Activated CD4-positive, alpha-beta T cell treated with anti-CD3 and anti-CD28 coated beads, Interleukin-2, amount 10 ng/mL, durations not matched to agents 24 days and 14 days (primary cell): ENCODE measurements around the gene CABP2. TPM values are rescaled to one million over a fixed set of nuclear protein-coding genes. Genes with fewer than 3 reads are reported as not detected.
"Not testable (repeated sequence)": the region's sequence is repeated elsewhere in the genome, so short reads cannot be mapped to it uniquely, and the experiment has no call there.

Source experiments
- DNase-seq: peaks from one replicate; pipeline ENCODE4 v3.0.0; 2022
- H3K27ac Mint-ChIP-seq: one replicate; pipeline ENCODE4 v1.8.0; 2022; ENCODE audit warnings: mild to moderate bottlenecking, mixed read lengths
- H3K27me3 Mint-ChIP-seq: one replicate; pipeline ENCODE4 v1.8.0; 2022; ENCODE audit warnings: mixed read lengths
- H3K36me3 Mint-ChIP-seq: one replicate; pipeline ENCODE4 v1.8.0; 2022; ENCODE audit warnings: low read depth, mild to moderate bottlenecking, mixed read lengths
- H3K4me1 Mint-ChIP-seq: one replicate; pipeline ENCODE4 v1.8.0; 2021; ENCODE audit warnings: mixed read lengths
- H3K4me3 Mint-ChIP-seq: one replicate; pipeline ENCODE4 v1.8.0; 2022; ENCODE audit warnings: mild to moderate bottlenecking, moderate library complexity, mixed read lengths
- H3K9me3 Mint-ChIP-seq: one replicate; pipeline ENCODE4 v1.8.0; 2021; ENCODE audit warnings: mixed read lengths
- intact Hi-C: fragments of 100-400 bp; cut with micrococcal nuclease; formaldehyde crosslinking; loops from one replicate; pipeline ENCODE4 v1.15.1; 2023
- total RNA-seq: library from RNA; stranded (reverse); gene quantifications from 2 replicates; pipeline ENCODE4 v1.2.3, GENCODE V29; 2022

CABP2 gene
- total RNA-seq, 1 donor from 2014 or later, result not detected

DNA sequence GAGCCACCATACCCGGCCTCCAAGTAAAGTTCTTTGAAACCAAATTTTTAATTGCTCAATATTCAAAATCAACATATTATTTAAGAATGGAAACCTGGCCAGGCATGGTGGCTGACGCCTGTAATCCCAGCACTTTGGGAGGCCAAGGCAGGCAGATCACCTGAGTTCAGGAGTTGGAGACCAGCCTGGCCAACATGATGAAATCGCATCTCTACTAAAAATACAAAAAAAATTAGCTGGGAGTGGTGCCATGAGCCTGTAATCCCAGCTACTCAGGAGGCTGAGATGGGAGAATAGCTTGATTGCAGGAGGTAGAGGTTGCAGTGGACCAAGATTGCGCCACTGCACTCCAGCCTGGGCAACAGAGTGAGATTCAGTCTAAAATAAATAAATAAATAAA, 24.9 kb upstream of the CABP2 start:
- H3K9me3 Mint-ChIP-seq, intact Hi-C loops, H3K4me1 Mint-ChIP-seq, H3K27ac Mint-ChIP-seq, DNase-seq, H3K4me3 Mint-ChIP-seq, H3K36me3 Mint-ChIP-seq: not testable (repeated sequence)
- H3K27me3 Mint-ChIP-seq, result peaks cover 18% of the 10 kb centered on the region

GRCh38 chr11:67545280-67545679, 22.0 kb upstream of the CABP2 start:
- intact Hi-C loops, result no loop called here

GRCh38 chr11:67544616-67545242, 21.5 kb upstream of the CABP2 start:
- intact Hi-C loops, result no loop called here
- DNase-seq, result no peak
- H3K27ac Mint-ChIP-seq, result no peak overlapping the region
- no peak overlapping the region for H3K4me3 Mint-ChIP-seq
- H3K4me1 Mint-ChIP-seq, result no peaks in the 10 kb centered on the region
- no peaks in the 10 kb centered on the region for H3K27me3 Mint-ChIP-seq
- H3K36me3 Mint-ChIP-seq, result no peaks in the 10 kb centered on the region
- no peaks in the 10 kb centered on the region for H3K9me3 Mint-ChIP-seq

More at GRCh38 chr11:67545280-67545679, 22.0 kb upstream of the CABP2 start:
- no peak for DNase-seq
- Mint-ChIP-seq H3K4me1 (no peaks in the 10 kb centered on the region), H3K27ac (no peak overlapping the region), H3K36me3 (no peaks in the 10 kb centered on the region), H3K9me3 (no peaks in the 10 kb centered on the region), H3K27me3 (peaks cover 2% of the 10 kb centered on the region), H3K4me3 (no peak overlapping the region)

DNA sequence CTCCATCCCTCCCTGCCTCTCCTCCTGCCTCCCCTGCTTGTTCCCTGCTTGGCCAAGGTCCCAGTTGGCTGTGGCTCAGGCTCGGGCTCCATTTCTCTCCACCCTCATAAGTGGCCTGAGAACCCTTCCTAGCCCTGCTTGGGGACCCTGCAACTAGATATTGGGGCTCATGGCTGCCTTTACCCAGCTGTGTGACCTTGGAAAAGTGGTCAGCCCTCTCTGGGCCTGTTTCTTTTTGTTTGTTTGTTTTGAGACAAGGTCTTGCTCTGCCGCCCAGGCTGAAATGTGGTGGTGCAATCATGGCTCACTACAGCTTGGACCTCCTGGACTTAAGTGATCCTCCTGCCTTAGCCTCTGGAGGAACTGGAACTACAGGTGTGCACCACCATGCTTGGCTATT, 20.3 kb upstream of the CABP2 start:
- Mint-ChIP-seq H3K36me3 (no peaks in the 10 kb centered on the region), H3K27me3 (no peaks in the 10 kb centered on the region), H3K27ac (no peak overlapping the region), H3K4me1 (no peaks in the 10 kb centered on the region), H3K4me3 (no peak overlapping the region), H3K9me3 (no peaks in the 10 kb centered on the region)
- intact Hi-C loops, result no loop called here
- no peak for DNase-seq

- intact Hi-C loops, result no loop called here
- DNase-seq, result no peak
- no peak overlapping the region for H3K27ac Mint-ChIP-seq
- no peaks in the 10 kb centered on the region for H3K27me3 Mint-ChIP-seq
- no peaks in the 10 kb centered on the region for H3K36me3 Mint-ChIP-seq
- no peak overlapping the region for H3K4me3 Mint-ChIP-seq
- no peaks in the 10 kb centered on the region for H3K4me1 Mint-ChIP-seq
- H3K9me3 Mint-ChIP-seq, result no peaks in the 10 kb centered on the region
Observed at GRCh38 chr11:67542971-67543370, 19.7 kb upstream of the CABP2 start.

DNA sequence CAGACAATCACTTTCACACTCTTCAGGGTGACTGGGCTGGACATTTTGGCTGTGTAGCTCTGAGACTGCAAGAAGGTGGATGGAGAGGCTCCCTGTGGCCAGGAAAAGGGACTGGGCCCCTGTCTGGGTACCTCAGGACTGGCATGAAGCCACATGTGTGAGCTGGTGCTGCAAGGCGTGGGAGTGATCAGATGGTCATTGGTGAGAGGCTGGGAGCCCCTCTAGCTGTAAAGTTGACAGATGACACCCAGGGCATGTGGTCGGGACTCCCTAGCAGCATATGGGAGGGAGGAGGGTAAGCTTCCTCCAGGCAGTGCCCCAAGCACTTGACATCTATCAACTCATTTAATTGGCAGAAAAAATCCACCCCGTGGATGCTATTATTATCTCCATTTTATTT, 18.9 kb upstream of the CABP2 start:
- H3K4me3 Mint-ChIP-seq, result no peak overlapping the region
- H3K27me3 Mint-ChIP-seq, result no peaks in the 10 kb centered on the region
- no peaks in the 10 kb centered on the region for H3K4me1 Mint-ChIP-seq
- intact Hi-C loops, result no loop called here
- H3K27ac Mint-ChIP-seq, result no peak overlapping the region
- DNase-seq, result no peak
- H3K9me3 Mint-ChIP-seq, result no peaks in the 10 kb centered on the region
- no peaks in the 10 kb centered on the region for H3K36me3 Mint-ChIP-seq

- DNase-seq, result no peak
- H3K36me3 Mint-ChIP-seq, result no peaks in the 10 kb centered on the region
- no peaks in the 10 kb centered on the region for H3K9me3 Mint-ChIP-seq
- no peak overlapping the region for H3K27ac Mint-ChIP-seq
- intact Hi-C loops, result no loop called here
- H3K4me1 Mint-ChIP-seq, result no peaks in the 10 kb centered on the region
- no peaks in the 10 kb centered on the region for H3K27me3 Mint-ChIP-seq
- no peak overlapping the region for H3K4me3 Mint-ChIP-seq
Observed at GRCh38 chr11:67541198-67541597, 18.0 kb upstream of the CABP2 start.

DNA sequence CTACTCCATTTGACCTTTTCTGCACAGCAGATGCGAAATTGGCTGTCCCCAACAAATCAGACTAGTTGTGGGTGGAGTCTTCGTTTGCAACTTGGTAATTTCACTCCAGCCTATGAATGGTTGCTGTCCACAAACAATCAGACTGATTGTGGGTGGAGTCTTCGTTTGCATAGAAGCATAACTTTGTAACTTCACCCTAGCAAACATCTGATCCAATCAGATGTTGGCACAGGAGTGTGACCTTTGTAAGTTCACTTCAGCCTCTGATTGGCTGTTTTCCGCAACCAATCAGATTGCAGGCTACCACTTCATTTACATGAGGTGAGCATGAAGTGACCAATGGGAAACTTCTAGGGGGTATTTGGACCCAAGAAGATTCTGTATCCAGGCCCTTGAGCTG, 16.3 kb upstream of the CABP2 start:
- H3K4me3 Mint-ChIP-seq, result no peak overlapping the region
- no peaks in the 10 kb centered on the region for H3K36me3 Mint-ChIP-seq
- no peak for DNase-seq
- intact Hi-C loops, result no loop called here
- no peaks in the 10 kb centered on the region for H3K4me1 Mint-ChIP-seq
- H3K9me3 Mint-ChIP-seq, result no peaks in the 10 kb centered on the region
- H3K27me3 Mint-ChIP-seq, result no peaks in the 10 kb centered on the region
- H3K27ac Mint-ChIP-seq, result no peak overlapping the region

DNA sequence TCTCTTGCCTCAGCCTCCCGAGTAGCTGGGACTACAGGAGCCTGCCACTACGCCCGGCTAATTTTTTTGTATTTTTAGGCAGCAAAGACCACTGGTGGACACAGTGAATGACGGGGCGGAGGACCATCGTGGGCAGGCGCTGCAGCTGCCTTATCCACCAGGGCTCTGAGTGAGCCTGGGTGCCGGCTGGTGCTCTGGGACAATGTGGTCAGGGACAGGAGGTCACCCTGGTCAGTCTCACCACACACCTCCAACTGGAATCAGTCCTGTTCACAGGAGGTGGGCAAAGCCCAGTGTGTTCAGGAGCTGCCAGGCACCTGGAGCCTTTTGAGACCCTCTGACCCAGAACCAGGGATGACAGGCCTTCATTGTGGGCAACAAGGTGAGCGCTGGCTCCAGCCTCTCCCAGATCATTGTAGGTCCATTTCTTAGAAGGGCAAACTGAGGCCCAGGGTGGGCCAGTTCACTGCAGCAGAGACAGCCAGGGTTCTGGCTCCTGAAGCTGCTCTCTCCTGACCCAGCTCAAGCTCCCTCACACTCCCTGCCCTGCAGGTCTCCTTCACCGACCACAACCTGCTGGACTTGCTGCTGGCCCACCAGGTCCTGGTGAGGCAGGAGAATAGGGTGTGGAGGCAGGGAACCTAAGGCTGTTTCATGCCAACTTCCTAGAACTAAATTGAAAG, 15.7 kb upstream of the CABP2 start:
- no peak for DNase-seq
- Mint-ChIP-seq H3K4me1 (no peaks in the 10 kb centered on the region), H3K4me3 (no peak overlapping the region), H3K27ac (no peak overlapping the region), H3K9me3 (peaks cover 2% of the 10 kb centered on the region), H3K36me3 (no peaks in the 10 kb centered on the region), H3K27me3 (no peaks in the 10 kb centered on the region)
- intact Hi-C loops, result no loop called here

- DNase-seq, result no peak
- no peaks in the 10 kb centered on the region for H3K4me1 Mint-ChIP-seq
- H3K27ac Mint-ChIP-seq, result no peak overlapping the region
- no peak overlapping the region for H3K4me3 Mint-ChIP-seq
- peaks cover 5% of the 10 kb centered on the region for H3K9me3 Mint-ChIP-seq
- H3K36me3 Mint-ChIP-seq, result no peaks in the 10 kb centered on the region
- intact Hi-C loops, result no loop called here
- H3K27me3 Mint-ChIP-seq, result no peaks in the 10 kb centered on the region
Observed at GRCh38 chr11:67538306-67538705, 15.1 kb upstream of the CABP2 start.

GRCh38 chr11:67535561-67535960, 12.3 kb upstream of the CABP2 start:
- no peak for DNase-seq
- Mint-ChIP-seq H3K27me3 (peaks cover 2% of the 10 kb centered on the region), H3K27ac (no peak overlapping the region), H3K4me1 (no peaks in the 10 kb centered on the region), H3K4me3 (no peak overlapping the region), H3K9me3 (peaks cover 15% of the 10 kb centered on the region), H3K36me3 (no peaks in the 10 kb centered on the region)
- intact Hi-C loops, result no loop called here

DNA sequence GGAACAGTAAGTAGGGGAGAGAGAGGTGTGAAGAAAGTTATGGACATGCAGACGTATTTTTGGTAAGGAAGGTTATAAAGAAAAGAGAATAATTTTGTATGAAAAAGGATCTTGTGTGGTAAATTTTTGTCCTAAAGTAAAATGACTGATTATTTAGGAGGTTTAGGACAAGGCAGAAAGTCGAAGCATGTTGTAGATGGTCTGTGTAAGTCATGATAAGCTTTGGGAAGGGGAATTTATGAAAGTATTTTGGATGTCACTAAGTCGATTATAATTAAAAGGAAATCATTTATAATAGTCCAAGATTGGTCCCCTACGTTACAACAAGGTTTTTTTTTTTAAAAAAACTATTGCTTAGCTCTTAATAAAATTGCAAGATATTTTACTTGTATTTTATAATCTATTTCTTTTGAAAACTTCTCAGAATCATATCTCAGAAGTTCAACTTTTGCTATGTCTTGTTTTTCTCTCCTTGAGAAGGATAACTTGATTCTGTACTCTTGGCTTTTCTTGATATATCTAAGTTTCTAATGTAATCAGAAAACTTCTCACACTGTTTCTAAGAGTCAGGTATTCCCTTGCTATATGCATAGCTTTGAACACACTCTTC, 10.9 kb upstream of the CABP2 start:
- H3K4me3 Mint-ChIP-seq, result no peak overlapping the region
- no peaks in the 10 kb centered on the region for H3K36me3 Mint-ChIP-seq
- H3K4me1 Mint-ChIP-seq, result no peaks in the 10 kb centered on the region
- intact Hi-C loops, result no loop called here
- peaks cover 4% of the 10 kb centered on the region for H3K27me3 Mint-ChIP-seq
- peaks cover 15% of the 10 kb centered on the region for H3K9me3 Mint-ChIP-seq
- DNase-seq, result no peak
- H3K27ac Mint-ChIP-seq, result no peak overlapping the region

GRCh38 chr11:67532889-67533288, 9.6 kb upstream of the CABP2 start:
- no peaks in the 10 kb centered on the region for H3K4me1 Mint-ChIP-seq
- DNase-seq, result no peak
- H3K9me3 Mint-ChIP-seq, result peaks cover 15% of the 10 kb centered on the region
- no peak overlapping the region for H3K4me3 Mint-ChIP-seq
- no peaks in the 10 kb centered on the region for H3K36me3 Mint-ChIP-seq
- intact Hi-C loops, result no loop called here
- H3K27ac Mint-ChIP-seq, result no peak overlapping the region
- H3K27me3 Mint-ChIP-seq, result peaks cover 6% of the 10 kb centered on the region

GRCh38 chr11:67530282-67530592, 7.0 kb upstream of the CABP2 start:
- no peak for DNase-seq
- intact Hi-C loops, result no loop called here
- Mint-ChIP-seq H3K27ac (no peak overlapping the region), H3K36me3 (no peaks in the 10 kb centered on the region), H3K4me1 (no peaks in the 10 kb centered on the region), H3K27me3 (peaks cover 10% of the 10 kb centered on the region), H3K4me3 (no peak overlapping the region), H3K9me3 (peaks cover 19% of the 10 kb centered on the region)

DNA sequence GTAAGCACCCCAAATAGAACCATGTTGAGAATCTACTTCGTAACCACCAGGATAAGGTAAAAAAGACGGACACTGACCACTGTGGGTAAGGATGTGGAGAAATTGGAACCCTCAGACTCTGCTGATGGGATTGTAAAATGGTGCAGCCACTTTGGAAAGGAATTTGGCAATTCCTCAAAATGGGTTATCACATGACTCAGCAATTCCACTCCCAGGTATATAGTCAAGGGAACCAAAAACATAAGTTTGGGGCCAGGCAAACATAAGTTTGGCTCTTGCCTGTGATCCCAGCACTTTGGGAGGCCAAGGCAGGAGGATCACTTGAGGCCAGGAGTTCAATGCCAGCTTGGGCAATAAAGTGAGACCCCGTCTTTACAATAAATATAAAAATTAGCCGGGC, 5.1 kb upstream of the CABP2 start:
- DNase-seq, result no peak
- peaks cover 14% of the 10 kb centered on the region for H3K9me3 Mint-ChIP-seq
- H3K27ac Mint-ChIP-seq, result no peak overlapping the region
- intact Hi-C loops, result no loop called here
- no peaks in the 10 kb centered on the region for H3K36me3 Mint-ChIP-seq
- H3K27me3 Mint-ChIP-seq, result peaks cover 10% of the 10 kb centered on the region
- no peaks in the 10 kb centered on the region for H3K4me1 Mint-ChIP-seq
- no peak overlapping the region for H3K4me3 Mint-ChIP-seq
